Subcutaneous adipose tissue (tissue), 4 donors: ENCODE data around the gene RXRA. TPM values are rescaled to one million over a fixed set of nuclear protein-coding genes. Genes with fewer than 3 reads are reported as not detected.

ENCODE experiments used
- small RNA-seq: library from RNA; depleted of rRNA; stranded (forward); fragments of <200 nt; gene quantifications from one replicate; pipeline ENCODE3, GENCODE V24; 2016
- total RNA-seq, 4 donors: library from RNA; depleted of rRNA; stranded (reverse); fragments of >200 nt; gene quantifications; one replicate each; pipeline ENCODE4 v1.1.0, GENCODE V29; 2016
- TF ChIP-seq, protein P1 (sequence below): fragments of 450-650 bp; IDR thresholded peaks from one replicate; pipeline ENCODE4 v1.5.1; 2016; ENCODE audit warnings: low read depth, mild to moderate bottlenecking, control low read depth, antibody characterized with exemption, moderate library complexity

RXRA gene
- total RNA-seq, 4 donors from 2014 or later: 39.1 to 141 (median 53.6) TPM

GRCh38 chr9:134484479-134484878 lies 158.2 kb downstream of the RXRA start:
- TF ChIP-seq, protein P1, sequence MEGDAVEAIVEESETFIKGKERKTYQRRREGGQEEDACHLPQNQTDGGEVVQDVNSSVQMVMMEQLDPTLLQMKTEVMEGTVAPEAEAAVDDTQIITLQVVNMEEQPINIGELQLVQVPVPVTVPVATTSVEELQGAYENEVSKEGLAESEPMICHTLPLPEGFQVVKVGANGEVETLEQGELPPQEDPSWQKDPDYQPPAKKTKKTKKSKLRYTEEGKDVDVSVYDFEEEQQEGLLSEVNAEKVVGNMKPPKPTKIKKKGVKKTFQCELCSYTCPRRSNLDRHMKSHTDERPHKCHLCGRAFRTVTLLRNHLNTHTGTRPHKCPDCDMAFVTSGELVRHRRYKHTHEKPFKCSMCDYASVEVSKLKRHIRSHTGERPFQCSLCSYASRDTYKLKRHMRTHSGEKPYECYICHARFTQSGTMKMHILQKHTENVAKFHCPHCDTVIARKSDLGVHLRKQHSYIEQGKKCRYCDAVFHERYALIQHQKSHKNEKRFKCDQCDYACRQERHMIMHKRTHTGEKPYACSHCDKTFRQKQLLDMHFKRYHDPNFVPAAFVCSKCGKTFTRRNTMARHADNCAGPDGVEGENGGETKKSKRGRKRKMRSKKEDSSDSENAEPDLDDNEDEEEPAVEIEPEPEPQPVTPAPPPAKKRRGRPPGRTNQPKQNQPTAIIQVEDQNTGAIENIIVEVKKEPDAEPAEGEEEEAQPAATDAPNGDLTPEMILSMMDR: no peak

DNA sequence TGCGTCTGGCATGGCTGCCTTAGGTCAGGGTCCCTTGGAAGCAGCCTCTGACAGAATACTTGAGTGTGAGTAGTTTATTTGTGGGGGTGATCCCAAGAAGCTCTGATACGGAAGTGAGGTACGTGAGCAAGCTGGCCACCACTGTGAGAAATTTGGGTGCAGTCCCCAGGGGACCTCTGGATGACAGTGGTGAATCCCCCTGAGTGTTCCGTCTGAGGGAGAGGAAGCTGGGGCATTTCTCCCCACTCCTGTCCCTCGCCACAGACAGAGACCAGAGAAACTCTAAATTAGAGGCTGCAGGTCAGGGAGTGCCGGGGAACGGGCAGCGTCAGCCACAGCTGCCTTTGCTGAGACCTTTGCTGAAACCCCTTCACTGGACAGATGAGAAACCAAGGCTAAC lies 159.4 kb downstream of the RXRA start:
- TF ChIP-seq, protein P1: no peak

DNA sequence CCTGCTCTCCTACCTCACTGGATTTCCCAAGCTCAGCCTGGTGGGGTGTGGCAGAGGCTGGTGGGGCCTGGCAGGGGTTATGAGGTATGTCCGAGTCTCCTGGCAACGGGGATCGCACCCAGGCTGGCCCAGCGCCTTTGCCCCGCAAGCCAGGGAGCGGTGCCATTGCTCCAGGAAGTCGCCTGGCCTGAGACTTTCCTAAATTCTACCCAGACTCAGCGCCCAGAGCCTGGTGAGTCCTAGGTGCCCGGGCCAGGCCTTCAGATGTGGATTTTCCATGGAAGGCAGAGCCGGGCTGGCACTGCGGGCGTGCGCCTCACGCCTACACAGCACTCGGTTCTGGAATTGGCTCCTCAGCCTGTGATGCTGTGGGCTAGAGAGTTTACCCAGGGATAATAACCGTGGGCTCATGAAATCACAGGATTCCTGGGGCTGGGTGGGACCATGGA lies 159.9 kb downstream of the RXRA start:
- TF ChIP-seq, protein P1: no peak

DNA sequence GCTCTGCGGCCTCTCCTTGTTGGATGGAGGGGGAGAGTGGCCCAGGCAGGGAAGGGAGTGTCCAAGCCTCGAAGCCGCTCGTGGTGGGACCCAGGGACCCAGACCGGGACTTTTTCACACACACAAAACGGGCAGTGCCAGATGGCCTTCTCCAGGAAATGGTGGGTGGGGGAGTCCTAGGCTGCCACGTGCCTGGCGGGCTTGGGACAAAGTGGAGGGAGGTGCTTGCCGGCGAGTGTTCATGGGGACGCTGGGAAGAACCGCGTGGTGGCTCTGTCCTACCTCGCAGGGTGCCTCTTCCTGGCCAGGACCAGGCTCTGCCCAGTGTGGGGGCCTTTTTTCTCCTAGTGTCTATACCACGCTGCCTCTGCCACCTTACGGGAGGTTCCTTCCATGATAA lies 160.3 kb downstream of the RXRA start:
- TF ChIP-seq, protein P1: no peak

Small RNA genes within 50 kb of the gene (small RNA-seq; reads per million reads assigned to genes)
- gene MIR4669: not detected

Other genes with a start within 250 kb of the RXRA start
- gene WDR5, start 190.4 kb upstream of the RXRA start, total RNA-seq: 10 to 100 TPM; 13.7 to 17.3 (median 14.6) TPM
- not detected for gene RNU6ATAC, start 161.9 kb upstream of the RXRA start, total RNA-seq